DND-41 (cell line): ENCODE measurements around the gene GJA5.

ENCODE experiments used
- ATAC-seq: fragments of 200-7000 bp; cut with Tn5 transposase; 3 replicates; pipeline ENCODE4 v1.9.1; 2021; ENCODE audit warnings: low read depth; ENCODE audit not compliant: insufficient read depth
- DNase-seq: peaks from one replicate; pipeline ENCODE4 v3.0.0-alpha.2; 2020
- H2AFZ ChIP-seq: 2 replicates; pipeline ENCODE4 v1.6.0; 2012; ENCODE audit warnings: low read depth, low read length
- H3K27ac ChIP-seq: 2 replicates; pipeline ENCODE4 v1.5.1; 2012; ENCODE audit warnings: low read length, inconsistent platforms
- H3K27me3 ChIP-seq: fragments of 200-600 bp; sonication (generic); 2 replicates; pipeline ENCODE4 v1.6.0; 2012; ENCODE audit warnings: low read length, mild to moderate bottlenecking, inconsistent platforms; ENCODE audit not compliant: insufficient read depth, poor library complexity
- H3K36me3 ChIP-seq: 2 replicates; pipeline ENCODE4 v1.5.1; 2012; ENCODE audit warnings: low read length, inconsistent platforms; ENCODE audit not compliant: insufficient read depth
- H3K4me1 ChIP-seq: 2 replicates; pipeline ENCODE4 v1.5.1; 2012; ENCODE audit warnings: mild to moderate bottlenecking, low read length; ENCODE audit not compliant: insufficient read depth
- H3K4me2 ChIP-seq: 2 replicates; pipeline ENCODE4 v1.6.0; 2012; ENCODE audit warnings: mild to moderate bottlenecking, moderate library complexity, low read length, inconsistent platforms; ENCODE audit not compliant: insufficient read depth
- H3K4me3 ChIP-seq, 2 experiments: fragments of 200-600 bp in 1 of 2; shearing (Covaris generic) in 1 of 2; 2 replicates each; pipeline ENCODE4 v1.5.1; 2012 to 2016; ENCODE audit warnings: inconsistent platforms in 2 of 2, low read length in 2 of 2, mild to moderate bottlenecking in 2 of 2, low read depth in 1 of 2, moderate library complexity in 1 of 2
- H3K79me2 ChIP-seq: 2 replicates; pipeline ENCODE4 v1.6.0; 2012; ENCODE audit warnings: low read length, inconsistent platforms; ENCODE audit not compliant: insufficient read depth
- H3K9ac ChIP-seq: 2 replicates; pipeline ENCODE4 v1.6.0; 2012; ENCODE audit warnings: low read depth, mild to moderate bottlenecking, inconsistent platforms, low read length, moderate library complexity
- H3K9me3 ChIP-seq: 2 replicates; pipeline ENCODE4 v1.5.1; 2012; ENCODE audit warnings: low read length, moderate library complexity, mild to moderate bottlenecking, inconsistent platforms; ENCODE audit not compliant: insufficient read depth, severe bottlenecking
- H4K20me1 ChIP-seq: 2 replicates; pipeline ENCODE4 v1.6.0; 2012; ENCODE audit warnings: low read length; ENCODE audit not compliant: insufficient read depth
- EZH2 ChIP-seq: IDR thresholded peaks from 3 replicates; pipeline ENCODE4 v1.6.1; 2012; ENCODE audit warnings: borderline replicate concordance, low read depth, mild to moderate bottlenecking, moderate library complexity, low read length, inconsistent platforms; ENCODE audit not compliant: severe bottlenecking
- TF ChIP-seq, protein P1 (sequence below): IDR thresholded peaks from 2 replicates; pipeline ENCODE4 v1.5.1; 2012; ENCODE audit warnings: borderline replicate concordance, low read length, moderate library complexity, mild to moderate bottlenecking; ENCODE audit not compliant: poor library complexity, severe bottlenecking; ENCODE audit errors: extremely low read depth

Gene GJA5

DNA sequence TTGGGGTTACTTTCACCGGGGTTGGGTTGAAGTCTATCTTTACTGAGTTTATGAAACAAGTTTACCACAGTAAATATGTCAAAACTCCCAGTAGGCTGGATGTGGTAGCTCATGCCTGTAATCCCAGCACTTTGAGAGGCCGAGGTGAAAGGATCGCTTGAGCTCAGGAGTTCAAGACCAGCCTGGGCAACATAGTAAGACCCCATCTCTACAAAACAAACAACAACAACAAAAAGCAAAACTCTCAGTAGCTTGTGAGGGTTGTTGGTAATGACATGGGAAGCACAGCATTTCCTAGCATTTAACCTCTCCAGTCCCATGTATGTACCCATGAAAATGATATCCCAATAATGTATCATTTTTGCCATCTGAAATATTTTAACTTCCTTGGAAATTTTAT is 34.7 kb downstream of the GJA5 start:
- no peak overlapping the region for H3K4me2 ChIP-seq
- ATAC-seq (no peak), DNase-seq (no peak)
- H4K20me1 ChIP-seq = no peaks in the 10 kb centered on the region
- H3K36me3 ChIP-seq = no peaks in the 10 kb centered on the region
- TF ChIP-seq, protein P1, sequence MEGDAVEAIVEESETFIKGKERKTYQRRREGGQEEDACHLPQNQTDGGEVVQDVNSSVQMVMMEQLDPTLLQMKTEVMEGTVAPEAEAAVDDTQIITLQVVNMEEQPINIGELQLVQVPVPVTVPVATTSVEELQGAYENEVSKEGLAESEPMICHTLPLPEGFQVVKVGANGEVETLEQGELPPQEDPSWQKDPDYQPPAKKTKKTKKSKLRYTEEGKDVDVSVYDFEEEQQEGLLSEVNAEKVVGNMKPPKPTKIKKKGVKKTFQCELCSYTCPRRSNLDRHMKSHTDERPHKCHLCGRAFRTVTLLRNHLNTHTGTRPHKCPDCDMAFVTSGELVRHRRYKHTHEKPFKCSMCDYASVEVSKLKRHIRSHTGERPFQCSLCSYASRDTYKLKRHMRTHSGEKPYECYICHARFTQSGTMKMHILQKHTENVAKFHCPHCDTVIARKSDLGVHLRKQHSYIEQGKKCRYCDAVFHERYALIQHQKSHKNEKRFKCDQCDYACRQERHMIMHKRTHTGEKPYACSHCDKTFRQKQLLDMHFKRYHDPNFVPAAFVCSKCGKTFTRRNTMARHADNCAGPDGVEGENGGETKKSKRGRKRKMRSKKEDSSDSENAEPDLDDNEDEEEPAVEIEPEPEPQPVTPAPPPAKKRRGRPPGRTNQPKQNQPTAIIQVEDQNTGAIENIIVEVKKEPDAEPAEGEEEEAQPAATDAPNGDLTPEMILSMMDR = no peak
- no peak for TF ChIP-seq EZH2
- H3K4me1 ChIP-seq = no peaks in the 10 kb centered on the region
- peaks cover 19% of the 10 kb centered on the region for H3K27me3 ChIP-seq
- H3K9ac ChIP-seq = no peak overlapping the region
- no peak overlapping the region for H3K27ac ChIP-seq
- H3K79me2 ChIP-seq = no peaks in the 10 kb centered on the region
- H2AFZ ChIP-seq = no peak overlapping the region
- H3K4me3 ChIP-seq = no peak overlapping the region
- H3K9me3 ChIP-seq = no peaks in the 10 kb centered on the region

DNA sequence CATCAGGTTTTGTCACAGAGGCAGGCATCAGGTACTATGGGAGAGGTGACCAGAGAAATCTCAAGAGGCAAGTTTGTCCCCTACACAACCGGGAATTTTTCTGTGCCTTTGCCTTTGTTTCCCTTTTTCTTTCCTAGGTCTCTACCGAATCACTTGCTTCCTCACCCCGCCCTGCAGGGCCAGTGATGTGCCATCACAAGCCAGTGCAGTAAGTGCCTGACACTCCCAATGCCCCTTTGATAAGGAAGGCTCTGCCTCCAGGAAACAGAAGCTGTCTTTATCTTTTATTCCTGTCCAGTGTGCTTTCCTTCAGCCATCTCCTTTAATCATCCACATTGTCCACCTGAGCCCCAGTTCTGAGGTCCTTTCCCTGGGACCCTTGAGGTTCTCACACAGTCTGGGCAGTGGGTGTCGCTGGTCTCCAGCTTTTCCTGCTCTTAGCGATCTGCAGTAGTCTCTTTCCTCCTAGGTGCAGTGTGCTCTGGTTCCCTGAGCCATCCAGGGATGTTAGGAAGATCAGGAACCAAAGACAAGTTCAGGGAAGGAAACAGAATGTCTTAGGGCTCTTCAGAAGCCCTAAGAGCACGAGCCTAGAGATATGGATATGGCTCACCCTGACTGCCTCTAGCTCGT is 36.6 kb downstream of the GJA5 start:
- H3K4me2 ChIP-seq = no peak overlapping the region
- H3K4me3 ChIP-seq = no peak overlapping the region
- no peak overlapping the region for H3K9ac ChIP-seq
- peaks cover 5% of the 10 kb centered on the region for H3K9me3 ChIP-seq
- H3K4me1 ChIP-seq = no peaks in the 10 kb centered on the region
- no peak for DNase-seq
- H4K20me1 ChIP-seq = no peaks in the 10 kb centered on the region
- no peak overlapping the region for H2AFZ ChIP-seq
- no peak overlapping the region for H3K27ac ChIP-seq
- H3K27me3 ChIP-seq = peaks cover 18% of the 10 kb centered on the region
- no peak for ATAC-seq
- TF ChIP-seq, protein P1 = no peak
- no peak for TF ChIP-seq EZH2
- H3K79me2 ChIP-seq = no peaks in the 10 kb centered on the region
- H3K36me3 ChIP-seq = no peaks in the 10 kb centered on the region

DNA sequence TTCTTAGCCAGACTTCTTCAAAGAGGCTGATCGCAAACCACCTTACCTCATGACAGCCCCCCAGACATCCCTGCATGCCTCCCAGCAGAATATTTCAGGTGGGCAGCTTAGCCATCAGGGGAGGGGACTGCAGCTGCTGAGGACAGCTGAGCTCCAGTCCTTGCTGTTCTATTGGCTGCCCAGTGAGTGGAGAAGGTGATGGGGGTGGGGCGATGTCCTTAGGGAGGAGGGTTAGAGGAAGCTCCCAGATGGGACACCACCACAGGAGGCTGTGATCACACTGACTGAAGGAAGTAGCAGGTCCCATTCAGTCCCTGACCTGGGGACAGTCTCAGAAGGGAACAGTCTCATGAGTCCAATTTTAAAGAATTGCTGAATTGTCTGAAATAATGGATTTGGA is 38.3 kb downstream of the GJA5 start:
- Histone ChIP-seq H4K20me1 (no peaks in the 10 kb centered on the region), H3K27me3 (peaks cover 18% of the 10 kb centered on the region), H3K4me2 (no peak overlapping the region), H3K9me3 (peaks cover 9% of the 10 kb centered on the region), H3K36me3 (no peaks in the 10 kb centered on the region), H3K9ac (no peak overlapping the region), H2AFZ (no peak overlapping the region), H3K4me1 (no peaks in the 10 kb centered on the region), H3K79me2 (no peaks in the 10 kb centered on the region), H3K27ac (no peak overlapping the region), H3K4me3 (no peak overlapping the region)
- DNase-seq (no peak), ATAC-seq (no peak)
- TF ChIP-seq, protein P1 = no peak
- TF ChIP-seq EZH2 = no peak

DNA sequence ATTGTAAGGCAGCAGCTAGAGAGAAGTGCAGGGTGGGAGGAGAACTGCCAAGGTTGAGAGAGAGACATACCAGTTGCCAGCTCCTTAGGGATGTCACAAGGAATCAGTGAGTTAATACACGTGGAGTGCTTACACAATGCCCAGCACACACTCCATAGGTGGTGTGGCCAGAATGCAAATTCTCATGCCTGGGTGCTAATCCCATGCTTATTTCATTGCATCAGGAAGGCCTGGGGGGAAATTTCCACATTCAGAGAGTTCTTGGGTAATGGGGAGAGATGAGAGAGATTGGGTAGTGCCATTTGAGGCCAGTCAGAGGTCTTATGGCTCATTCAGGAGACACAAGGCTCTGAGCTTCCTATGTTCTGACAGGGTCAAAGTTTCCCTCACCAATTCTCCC is 38.7 kb downstream of the GJA5 start:
- Histone ChIP-seq H3K36me3 (no peaks in the 10 kb centered on the region), H3K9me3 (peaks cover 9% of the 10 kb centered on the region), H3K27ac (no peak overlapping the region), H4K20me1 (no peaks in the 10 kb centered on the region), H3K79me2 (no peaks in the 10 kb centered on the region), H3K27me3 (peaks cover 17% of the 10 kb centered on the region), H3K4me1 (no peaks in the 10 kb centered on the region), H3K4me2 (no peak overlapping the region), H2AFZ (no peak overlapping the region), H3K4me3 (no peak overlapping the region), H3K9ac (no peak overlapping the region)
- DNase-seq (no peak), ATAC-seq (no peak)
- TF ChIP-seq, protein P1 = no peak
- TF ChIP-seq EZH2 = no peak
